GM12874 (cell line): ENCODE results near the gene APBA2.

Source experiments
- CTCF ChIP-seq: IDR thresholded peaks from 2 replicates; pipeline ENCODE4 v1.5.1; 2011; ENCODE audit warnings: low read depth, mild to moderate bottlenecking, control low read depth, low read length, moderate library complexity; ENCODE audit not compliant: insufficient read depth

The APBA2 gene

DNA sequence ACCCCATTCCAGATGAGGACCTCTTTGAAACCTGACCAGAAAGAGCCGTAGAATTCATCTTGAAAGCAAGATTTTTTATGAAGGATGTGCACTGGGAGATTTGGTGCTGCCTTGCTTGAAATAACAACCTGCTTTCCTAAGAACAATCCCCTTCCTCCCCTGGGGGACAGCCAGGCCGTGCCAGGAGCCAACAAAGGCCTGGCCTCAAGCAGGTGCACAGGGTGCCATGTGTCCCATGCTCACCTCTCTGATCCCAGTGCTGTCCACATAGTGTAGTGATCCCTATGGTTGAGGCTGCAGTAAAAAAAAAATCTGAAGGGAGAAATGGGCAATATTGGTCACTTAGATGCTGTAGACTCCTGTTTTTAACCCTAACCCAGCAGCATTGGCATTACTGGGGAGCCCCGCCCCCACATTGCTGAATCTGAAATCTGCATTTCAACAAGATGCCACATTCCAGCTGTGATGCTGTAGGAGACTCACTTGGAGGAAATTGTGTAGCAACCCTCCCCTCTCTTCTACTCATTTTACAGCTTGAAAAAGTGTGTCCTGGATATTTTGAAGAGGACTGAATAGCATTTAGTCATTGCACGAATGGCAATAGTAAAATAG, 171.2 kb downstream of the APBA2 start:
- no peak for TF ChIP-seq CTCF

- no peak for TF ChIP-seq CTCF
Observed at GRCh38 chr15:29057856-29058255, 172.1 kb downstream of the APBA2 start.

GRCh38 chr15:29058903-29059539, 173.2 kb downstream of the APBA2 start:
- no peak for TF ChIP-seq CTCF

DNA sequence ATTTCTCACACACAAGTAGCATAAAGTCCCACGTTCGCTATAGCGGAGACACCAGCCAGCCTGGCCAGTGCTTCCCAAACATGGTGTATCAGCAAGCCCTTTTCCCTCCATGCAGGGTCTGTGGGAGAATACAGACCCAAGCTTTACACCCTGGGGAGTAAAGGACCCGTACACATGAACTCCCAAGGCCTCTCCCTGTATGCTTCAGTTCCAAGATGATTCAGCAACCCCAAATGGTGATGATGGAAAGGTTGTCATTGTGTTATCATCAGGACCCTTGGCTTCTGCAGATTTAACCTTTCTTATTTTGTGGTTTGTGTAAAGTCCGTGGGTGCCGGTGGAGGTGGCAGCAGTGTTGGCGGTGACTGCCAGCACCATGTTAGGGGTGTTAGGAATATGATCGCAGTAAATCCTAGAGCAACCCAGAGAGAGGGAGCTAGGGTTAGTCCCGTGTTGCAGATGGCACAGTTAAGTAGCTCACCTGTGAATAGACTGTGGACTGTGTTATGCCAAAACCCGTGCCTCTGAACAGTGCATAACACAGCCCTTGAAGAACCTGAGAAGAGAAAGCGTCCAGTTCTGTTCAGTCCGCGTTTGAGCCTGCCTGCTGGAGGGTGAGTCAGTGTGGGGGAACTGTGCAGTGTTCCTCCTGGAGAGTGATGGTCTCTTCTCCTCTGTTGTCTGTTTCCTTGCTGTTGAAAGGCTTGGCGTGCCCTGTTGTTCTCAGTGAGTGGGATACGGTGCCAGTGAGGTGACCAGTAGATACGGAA, 174.3 kb downstream of the APBA2 start:
- TF ChIP-seq CTCF = no peak

DNA sequence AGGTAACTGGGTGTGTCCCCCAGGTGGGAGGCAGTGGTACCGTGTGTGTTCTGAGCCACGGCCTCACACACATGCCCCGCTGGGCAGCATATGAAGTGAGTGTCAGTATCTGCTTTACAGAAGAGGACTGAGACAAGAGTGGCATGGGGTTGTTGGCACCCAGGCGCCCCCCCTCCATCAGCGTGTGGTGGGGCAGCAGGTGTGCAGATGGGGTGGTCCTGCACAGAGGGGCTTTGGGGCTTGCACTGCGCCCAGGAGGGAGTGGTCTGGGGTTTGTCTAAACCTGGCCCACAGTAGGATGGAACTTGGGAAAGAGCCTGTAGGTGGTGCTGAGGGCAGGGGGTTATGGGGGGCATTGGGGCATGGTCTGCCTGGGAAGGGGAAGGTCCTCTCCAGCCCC, 176.0 kb downstream of the APBA2 start:
- TF ChIP-seq CTCF = no peak

DNA sequence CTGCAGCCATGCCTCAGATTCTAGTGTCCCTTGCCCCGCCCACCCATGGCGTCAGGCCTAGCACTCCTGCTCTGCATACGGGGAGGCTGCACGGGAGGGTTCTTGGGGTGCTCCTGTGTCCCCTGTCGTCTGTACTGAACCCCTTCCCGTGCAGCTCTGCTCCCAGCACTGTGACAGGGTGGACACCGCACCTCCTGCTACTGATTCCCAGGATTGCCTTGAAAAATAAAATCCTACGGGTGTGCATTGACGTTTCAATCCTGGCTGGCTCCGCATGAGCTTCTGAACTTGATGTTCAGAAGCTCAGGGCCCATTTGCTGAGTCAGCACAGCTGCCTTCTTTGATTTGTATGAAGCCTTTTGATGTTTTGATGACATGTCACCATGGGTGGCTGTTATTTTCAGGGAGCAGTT, 176.4 kb downstream of the APBA2 start:
- no peak for TF ChIP-seq CTCF

DNA sequence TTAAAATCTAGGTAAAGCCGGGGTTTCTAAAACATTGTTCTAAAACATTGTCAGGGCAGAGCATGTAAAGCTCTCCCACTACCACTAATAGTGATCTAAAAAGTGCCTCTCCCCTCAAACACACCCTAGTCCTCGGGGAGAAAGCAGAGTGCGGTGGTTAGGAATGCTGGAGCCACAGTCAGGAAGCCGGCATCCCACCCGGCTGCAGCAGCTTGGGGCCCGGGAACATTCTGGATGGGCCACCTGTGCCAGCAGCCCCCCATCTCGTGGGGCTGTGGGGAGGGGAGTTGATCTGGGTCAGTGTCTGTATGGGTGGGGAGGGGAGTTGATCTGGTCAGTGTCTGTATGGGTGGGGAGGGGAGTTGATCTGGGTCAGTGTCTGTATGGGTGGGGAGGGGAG, 176.9 kb downstream of the APBA2 start:
- TF ChIP-seq CTCF = no peak
